Measurements from ENCODE around the gene PFDN4. TPM values are rescaled to one million over a fixed set of nuclear protein-coding genes. Genes with fewer than 3 reads are reported as not detected.

Gene PFDN4
- polyA plus RNA-seq, 1 of the 3 experiments (the other 2 are of a cell fraction): 44.0 TPM

- Histone ChIP-seq H3K4me1 (ENCODE audit: control insufficient read depth in 1 of 2, insufficient read depth in 2 of 2, low read depth in 1 of 2, low read length in 1 of 2) (peaks cover 6 to 19% of the 10 kb centered on the region in 2 experiments; a peak in 3 of 4 replicates), H3K36me3 (replicated peaks in 1 of 2; ENCODE audit: control insufficient read depth in 1 of 2, insufficient read depth in 2 of 2, low read length in 1 of 2) (peaks cover 19 to 29% of the 10 kb centered on the region in 2 experiments), H3K9me2 (no peaks in the 10 kb centered on the region), H4K20me1 (ENCODE audit: insufficient read depth) (no peaks in the 10 kb centered on the region), H3K4me3 (ENCODE audit: low read depth in 2 of 2, low read length in 1 of 2) (no peak overlapping the region), H2AFZ (ENCODE audit: low read depth) (no peak overlapping the region), H3K4me2 (no peak overlapping the region), H3K9ac (no peak overlapping the region), H3F3A (replicated peaks; ENCODE audit: insufficient read depth) (peaks cover 26% of the 10 kb centered on the region), H3K79me2 (ENCODE audit: insufficient read depth) (peaks cover 9% of the 10 kb centered on the region), H3K27me3 (ENCODE audit: insufficient read depth) (no peaks in the 10 kb centered on the region), H3K9me3 (no peaks in the 10 kb centered on the region), H3K27ac (ENCODE audit: low read depth in 2 of 2, low read length in 1 of 2) (no peak overlapping the region)
- POLR2A ChIA-PET: no interaction called here
- DNase-seq: no peak
- WGBS (ENCODE audit: low lambda C conversion rate): 96% methylated on average over 5 of the region's 6 CpGs
- CTCF ChIA-PET: interaction anchor here (0.6 to 3.7 kb wide), 6 partner anchors 10 to 428 kb away, joined by 3 to 24 read pairs (median 12); partner anchors contain the start of gene PFDN4
- TF ChIP-seq CTCF (IDR thresholded peaks at IDR 0.05) (0 out of 2 replicates have a peak, but pooled peaks have one; percentile 12), RCOR1 (IDR thresholded peaks at IDR 0.05; ENCODE audit: low read length) (no peak)
These were observed 12.8 kb downstream of the PFDN4 start for GRCh38 chr20:54220722-54221121.

- WGBS (ENCODE audit: low lambda C conversion rate): 95% methylated on average over 4 of the region's 4 CpGs
- CTCF ChIA-PET: interaction anchor here (0.6 to 1.9 kb wide), 4 partner anchors 13 to 416 kb away, joined by 3 to 6 read pairs (median 3); partner anchors contain the start of gene PFDN4
These were observed 13.5 kb downstream of the PFDN4 start for GRCh38 chr20:54221353-54221752.

More at GRCh38 chr20:54221353-54221752, 13.5 kb downstream of the PFDN4 start:
- H3K79me2 ChIP-seq (ENCODE audit: insufficient read depth): peaks cover 9% of the 10 kb centered on the region
- POLR2A ChIA-PET: no interaction called here
- TF ChIP-seq SIN3A (IDR thresholded peaks at IDR 0.05; ENCODE audit: borderline replicate concordance, low read depth, low read length): no peak
- TF ChIP-seq RCOR1 (IDR thresholded peaks at IDR 0.05; ENCODE audit: low read length): no peak
- TF ChIP-seq PBX3 (IDR thresholded peaks at IDR 0.05): no peak
- TF ChIP-seq MEF2A (IDR thresholded peaks at IDR 0.05; ENCODE audit: borderline replicate concordance, low read depth): no peak
- TF ChIP-seq SMC3 (IDR thresholded peaks at IDR 0.05; ENCODE audit: low read depth, low read length): no peak
- TF ChIP-seq FOXM1 (IDR thresholded peaks at IDR 0.05; ENCODE audit: low read depth): no peak
- TF ChIP-seq JUND (IDR thresholded peaks at IDR 0.05): no peak
- TF ChIP-seq RFX5 (IDR thresholded peaks at IDR 0.05; ENCODE audit: low read length): no peak
- no peak for TF ChIP-seq POLR2AphosphoS5 (IDR thresholded peaks at IDR 0.05; ENCODE audit: low read depth, low read length)
- TF ChIP-seq GABPA (IDR thresholded peaks at IDR 0.05; ENCODE audit: low read depth): no peak
- no peak for TF ChIP-seq CHD2 (IDR thresholded peaks at IDR 0.05; ENCODE audit: low read length, partially characterized antibody)
- TF ChIP-seq EP300 (IDR thresholded peaks at IDR 0.05; ENCODE audit: borderline replicate concordance in 1 of 2, low read depth in 1 of 2, low read length in 1 of 2): no peak
- no peak for TF ChIP-seq IRF3 (IDR thresholded peaks at IDR 0.05; ENCODE audit: low read depth, low read length)
- TF ChIP-seq MAX (IDR thresholded peaks at IDR 0.05; ENCODE audit: low read depth): no peak
- no peak for TF ChIP-seq FOSL2 (IDR thresholded peaks at IDR 0.05; ENCODE audit: borderline replicate concordance, low read depth)
- TF ChIP-seq GATA2 (CRISPR knock-in tag; IDR thresholded peaks at IDR 0.05): no peak
- no peaks in the 10 kb centered on the region for H4K20me1 ChIP-seq (ENCODE audit: insufficient read depth)
- no peak overlapping the region for H3K4me2 ChIP-seq
- H3K4me1 ChIP-seq (ENCODE audit: control insufficient read depth in 1 of 2, insufficient read depth in 2 of 2, low read depth in 1 of 2, low read length in 1 of 2): peaks cover 6 to 19% of the 10 kb centered on the region in 2 experiments; a peak in 3 of 4 replicates
- H3K36me3 ChIP-seq (replicated peaks in 1 of 2; ENCODE audit: control insufficient read depth in 1 of 2, insufficient read depth in 2 of 2, low read length in 1 of 2): peaks cover 13 to 25% of the 10 kb centered on the region in 2 experiments
- no peak overlapping the region for H3K27ac ChIP-seq (ENCODE audit: low read depth in 2 of 2, low read length in 1 of 2)
- H3K9ac ChIP-seq: no peak overlapping the region
- H3K4me3 ChIP-seq (ENCODE audit: low read depth in 2 of 2, low read length in 1 of 2): no peak overlapping the region
- H3K9me3 ChIP-seq: no peaks in the 10 kb centered on the region
- DNase-seq: no peak
- H3K9me2 ChIP-seq: no peaks in the 10 kb centered on the region
- no peak overlapping the region for H2AFZ ChIP-seq (ENCODE audit: low read depth)
- H3F3A ChIP-seq (replicated peaks; ENCODE audit: insufficient read depth): peaks cover 26% of the 10 kb centered on the region
- no peaks in the 10 kb centered on the region for H3K27me3 ChIP-seq (ENCODE audit: insufficient read depth)
